GM18868 (cell line): ENCODE data around the gene GADD45G.

Experiments
- ATAC-seq: cut with Tn5 transposase; IDR thresholded peaks from one replicate; pipeline ENCODE4 v1.9.1; 2021; ENCODE audit warnings: mild to moderate bottlenecking, moderate library complexity; ENCODE audit not compliant: unreplicated experiment

The GADD45G gene

DNA sequence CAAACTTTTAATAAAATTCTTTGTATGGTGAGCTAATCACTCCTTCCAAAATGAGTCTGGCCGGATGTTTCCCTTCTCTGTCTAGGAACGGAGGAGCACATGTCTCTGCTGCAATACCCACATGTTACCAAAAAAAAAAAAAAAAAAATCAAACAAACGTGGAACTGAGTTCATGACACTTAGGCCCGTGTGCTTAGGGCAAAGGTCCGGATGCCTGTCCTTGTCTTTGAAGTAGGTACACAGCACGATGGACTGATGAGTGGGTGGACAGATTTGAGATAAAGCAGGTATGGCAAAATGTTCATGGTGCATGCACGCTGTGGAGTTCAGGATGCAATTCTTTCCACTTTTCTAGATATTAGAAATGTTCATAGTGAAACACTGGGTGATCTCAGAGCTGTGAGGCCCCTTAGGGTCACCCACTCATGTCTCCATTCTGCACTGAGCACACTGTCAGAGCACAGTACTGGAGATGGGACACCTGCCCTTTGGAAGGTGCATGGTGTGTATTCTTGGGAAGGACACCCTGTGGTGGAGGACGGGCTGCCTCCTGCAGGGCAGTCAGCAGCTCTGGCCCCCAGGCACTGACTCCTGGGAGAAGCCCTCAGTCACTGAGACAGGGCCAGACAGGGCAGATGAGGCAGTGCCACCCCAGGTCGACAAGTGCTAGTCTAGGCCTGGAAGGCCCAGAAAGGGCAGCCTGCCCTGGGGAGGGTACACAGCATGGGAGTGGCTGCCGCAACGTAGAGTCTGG, 43.6 kb downstream of the GADD45G start:
- ATAC-seq = no peak

- no peak for ATAC-seq
Observed at GRCh38 chr9:89649039-89649691, 44.4 kb downstream of the GADD45G start.

DNA sequence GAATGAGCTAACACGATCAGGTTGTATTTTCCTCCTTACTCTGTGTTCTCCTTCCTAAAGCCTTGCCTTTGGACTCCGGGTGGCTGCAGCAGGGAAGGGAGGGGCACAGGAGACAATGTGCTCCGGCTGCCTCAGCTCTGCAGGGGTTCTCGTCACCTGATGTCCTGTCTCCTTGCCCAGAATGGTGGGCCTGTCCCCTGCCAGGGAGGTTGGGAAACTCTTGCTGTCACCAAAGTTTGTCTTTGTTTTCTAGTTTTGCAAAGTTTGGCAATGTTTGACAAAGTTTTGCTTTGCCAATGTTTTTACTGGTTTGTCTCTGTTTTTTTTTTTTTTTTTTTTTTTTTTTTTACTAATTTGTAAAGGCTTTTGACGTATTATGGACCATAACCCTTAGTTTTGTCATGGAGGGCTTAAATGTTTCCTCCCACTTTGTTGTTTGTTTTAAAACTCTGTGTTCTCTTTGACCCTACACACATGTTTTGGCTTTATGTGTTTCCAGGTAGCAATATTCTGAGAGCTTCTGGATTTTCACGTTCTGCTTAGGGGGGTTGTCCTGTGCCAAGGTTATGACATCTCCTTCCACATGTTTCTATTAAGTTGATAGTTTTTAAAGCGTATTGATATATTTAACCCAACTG, 49.3 kb downstream of the GADD45G start:
- no peak for ATAC-seq

DNA sequence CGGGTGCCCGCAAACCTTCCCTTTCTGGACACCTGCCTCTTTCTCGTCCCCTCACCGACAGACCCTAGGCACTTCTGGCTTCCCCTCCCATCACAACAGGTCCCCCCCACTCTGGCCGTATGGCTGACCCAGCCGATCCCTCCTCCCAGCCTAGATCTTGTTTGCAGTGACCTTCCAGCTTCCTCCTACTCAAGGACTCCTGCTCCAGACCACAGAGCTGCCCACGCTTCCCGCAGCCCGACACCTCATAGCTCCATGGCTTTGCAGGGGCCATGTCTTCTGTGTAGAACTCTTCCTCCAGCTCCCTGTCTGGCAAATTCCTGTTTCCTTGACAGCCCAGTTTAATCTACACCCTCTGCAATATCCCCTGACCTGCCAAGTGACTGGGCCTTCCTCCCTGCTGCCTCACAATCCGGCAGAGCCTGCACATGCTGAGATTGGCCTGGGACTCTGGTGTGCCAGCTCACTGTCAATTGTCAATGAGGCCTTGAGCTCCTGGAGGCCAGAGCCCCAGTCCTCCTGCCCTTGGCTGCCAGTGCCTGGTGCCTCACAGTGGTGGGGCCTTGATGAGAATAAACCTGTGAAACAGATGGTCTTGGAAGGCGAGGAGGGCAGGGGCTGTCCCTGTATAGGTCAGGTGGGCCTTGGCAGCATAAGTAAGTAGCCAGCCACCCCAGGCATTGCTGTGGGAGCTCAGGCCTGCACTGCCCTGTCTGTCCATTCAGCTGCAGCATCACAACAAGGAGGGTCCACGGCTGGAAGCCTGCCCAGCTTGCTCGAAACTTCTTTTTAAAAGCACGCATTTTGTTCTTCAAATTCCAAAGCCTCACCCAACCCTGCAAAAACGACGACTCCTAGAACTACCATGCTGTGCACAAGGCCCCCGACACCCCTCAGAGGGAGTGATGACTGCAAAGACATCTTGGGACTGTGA, 50.5 kb downstream of the GADD45G start:
- no peak for ATAC-seq
